T-cell (primary cell): Measurements from ENCODE around the gene CENPO. TPM values are rescaled to one million over a fixed set of nuclear protein-coding genes. Genes with fewer than 3 reads are reported as not detected.

Source experiments
- ATAC-seq, 4 experiments: fragments of 200-7000 bp in 3 of 4; fragments of 150-1000 bp in 1 of 4; cut with Tn5 transposase; replicated peaks in 1 of 4; 1 replicate in 3 of 4; 2 replicates in 1 of 4; pipeline ENCODE4 v1.10.0; 2021; ENCODE audit warnings: moderate library complexity in 3 of 4, mild to moderate bottlenecking in 2 of 4, moderate number of reproducible peaks in 1 of 4
- CTCF ChIA-PET, 2 donors: fragments of 300-600 bp; sonication (Branson Sonifier 250); formaldehyde crosslinking; loops; one replicate each; lab custom pipeline; 2022; ENCODE audit warnings: antibody characterized with exemption in 2 of 2; lab: Charles Lee
- POLR2A ChIA-PET, 2 donors: fragments of 300-600 bp; sonication (Branson Sonifier 250); formaldehyde crosslinking; loops; one replicate each; lab custom pipeline; 2022; ENCODE audit warnings: antibody characterized with exemption in 2 of 2; lab: Charles Lee
- DNase-seq, 35 experiments: peaks; one replicate each; pipeline versions ENCODE4 v3.0.0 to v3.0.0-alpha.2; 2013 to 2023
- H3K27ac ChIP-seq: one replicate; pipeline ENCODE4 v1.5.1; 2013; ENCODE audit warnings: low read length
- H3K27me3 ChIP-seq, 2 experiments: replicated peaks in 1 of 2; 1 replicate in 1 of 2; 2 replicates in 1 of 2; pipeline versions ENCODE4 v1.6.1 to v1.7.0; 2013; ENCODE audit warnings: low read length in 1 of 2, mixed read lengths in 1 of 2; ENCODE audit not compliant: control insufficient read depth in 2 of 2, insufficient read depth in 2 of 2; ENCODE audit errors: extremely low read depth in 1 of 2
- H3K36me3 ChIP-seq, 2 donors: 1 replicate in 1 of 2; 2 replicates in 1 of 2; pipeline versions ENCODE4 v1.6.1 to v1.7.0; 2013; ENCODE audit warnings: low read length in 1 of 2; ENCODE audit not compliant: control insufficient read depth in 2 of 2, insufficient read depth in 1 of 2; ENCODE audit errors: extremely low read depth in 1 of 2
- H3K4me1 ChIP-seq, 2 experiments: 1 replicate in 1 of 2; 2 replicates in 1 of 2; pipeline versions ENCODE4 v1.6.1 to v1.7.0; 2013; ENCODE audit warnings: low read length in 2 of 2, mixed read lengths in 1 of 2; ENCODE audit not compliant: insufficient read depth in 2 of 2, control insufficient read depth in 1 of 2; ENCODE audit errors: extremely low read depth in 1 of 2
- H3K4me3 ChIP-seq, 2 donors: 1 replicate in 1 of 2; 2 replicates in 1 of 2; pipeline versions ENCODE4 v1.5.1 to v1.7.0; 2013; ENCODE audit warnings: mild to moderate bottlenecking in 2 of 2, low read length in 1 of 2, moderate library complexity in 1 of 2; ENCODE audit not compliant: control insufficient read depth in 1 of 2; ENCODE audit errors: extremely low read depth in 1 of 2
- H3K9me3 ChIP-seq: 2 replicates; pipeline ENCODE4 v1.7.0; 2013
- H3K27ac Mint-ChIP-seq, 2 donors: one replicate each; pipeline ENCODE4 v1.8.0; 2020 to 2021; ENCODE audit warnings: mild to moderate bottlenecking in 2 of 2, mixed read lengths in 2 of 2
- H3K27me3 Mint-ChIP-seq, 2 donors: one replicate each; pipeline ENCODE4 v1.8.0; 2021 to 2022; ENCODE audit warnings: mixed read lengths in 2 of 2
- H3K36me3 Mint-ChIP-seq: one replicate; pipeline ENCODE4 v1.8.0; 2021; ENCODE audit warnings: mixed read lengths
- H3K4me1 Mint-ChIP-seq, 3 donors: one replicate each; pipeline ENCODE4 v1.8.0; 2020 to 2022; ENCODE audit warnings: mixed read lengths in 3 of 3, mild to moderate bottlenecking in 1 of 3
- H3K4me3 Mint-ChIP-seq, 3 donors: one replicate each; pipeline ENCODE4 v1.8.0; 2020 to 2022; ENCODE audit warnings: mild to moderate bottlenecking in 3 of 3, mixed read lengths in 3 of 3, moderate library complexity in 3 of 3
- H3K9me3 Mint-ChIP-seq, 3 donors: one replicate each; pipeline ENCODE4 v1.8.0; 2020 to 2022; ENCODE audit warnings: mixed read lengths in 3 of 3
- WGBS: methylation state at CpG from one replicate; pipeline ENCODE4 v1.1.5; 2013; ENCODE audit warnings: missing lambda C conversion rate; ENCODE audit not compliant: insufficient coverage; 5-methylcytosine and 5-hydroxymethylcytosine counted together
- total RNA-seq, 35 experiments: library from RNA in 6 of 35; stranded (reverse) in 6 of 35; fragments of 120-200 nt in 1 of 35; gene quantifications; one replicate each; pipeline versions ENCODE4 v1.2.1 to v1.2.4 and lab custom pipeline; 2013 to 2026

The CENPO gene
- total RNA-seq, 5 donors from 2014 or later (not counting 1 experiment from before 2014, with no cell fraction given), result 4.8 to 8.4 (median 6.4) TPM

GRCh38 chr2:24822049-24822706 lies 29.0 kb downstream of the CENPO start:
- CTCF ChIA-PET, result interaction anchor here in 1 of 2 donors (0.7 kb wide), 1 partner anchor 29 kb away, joined by 3 read pairs; the partner anchor contains the start of genes CENPO and PTRHD1
- ATAC-seq (no peak), DNase-seq (no peak)
- Mint-ChIP-seq H3K9me3 (no peaks in the 10 kb centered on the region), H3K27ac (no peak overlapping the region), H3K27me3 (no peaks in the 10 kb centered on the region), H3K4me1 (peaks cover 0 to 16% (median 4%) of the 10 kb centered on the region in 3 donors), H3K4me3 (no peak overlapping the region), H3K36me3 (peaks cover 35% of the 10 kb centered on the region)
- POLR2A ChIA-PET, result no interaction called here
- Histone ChIP-seq H3K4me3 (no peak overlapping the region), H3K4me1 (peaks cover 0 to 13% of the 10 kb centered on the region in 2 experiments), H3K27me3 (no peaks in the 10 kb centered on the region), H3K9me3 (no peaks in the 10 kb centered on the region), H3K36me3 (peaks cover 21 to 41% of the 10 kb centered on the region in 2 donors), H3K27ac (no peak overlapping the region)
- WGBS, result 90% methylated on average over 4 of the region's 7 CpGs

GRCh38 chr2:24824071-24824588 lies 30.9 kb downstream of the CENPO start:
- peaks cover 0 to 22% (median 4%) of the 10 kb centered on the region in 3 donors for H3K4me1 Mint-ChIP-seq

GRCh38 chr2:24824966-24825882 lies 32.0 kb downstream of the CENPO start:
- H3K27me3 Mint-ChIP-seq, result no peaks in the 10 kb centered on the region
- H3K27ac ChIP-seq, result no peak overlapping the region
- H3K9me3 Mint-ChIP-seq, result no peaks in the 10 kb centered on the region
- no peak for ATAC-seq
- H3K4me1 Mint-ChIP-seq, result peaks cover 0 to 22% (median 4%) of the 10 kb centered on the region in 3 donors
- H3K27ac Mint-ChIP-seq, result no peak overlapping the region
- no peaks in the 10 kb centered on the region for H3K27me3 ChIP-seq
- H3K9me3 ChIP-seq, result no peaks in the 10 kb centered on the region
- DNase-seq, result peak in 18 of 35 experiments; percentile 7 to 65 (median 15)
- peaks cover 0 to 20% of the 10 kb centered on the region in 2 experiments for H3K4me1 ChIP-seq
- POLR2A ChIA-PET, result no interaction called here
- WGBS, result 100% methylated on average over 3 of the region's 16 CpGs
- H3K4me3 ChIP-seq, result no peak overlapping the region
- CTCF ChIA-PET, result interaction anchor here (0.6 to 3.6 kb wide), 8 partner anchors 12 to 844 kb away, joined by 4 to 44 read pairs (median 5); partner anchors contain the start of genes CENPO (in 1 of the 2) and PTRHD1 (in 1 of the 2)
- peaks cover 25% of the 10 kb centered on the region for H3K36me3 Mint-ChIP-seq
- peaks cover 20% of the 10 kb centered on the region in 2 donors for H3K36me3 ChIP-seq
- H3K4me3 Mint-ChIP-seq, result no peak overlapping the region

More at GRCh38 chr2:24824071-24824588, 30.9 kb downstream of the CENPO start:
- CTCF ChIA-PET, result interaction anchor here (0.7 to 1.3 kb wide), 2 partner anchors 153 to 402 kb away, joined by 3 to 4 read pairs; no protein-coding TSS in a partner anchor
- H3K27ac ChIP-seq, result no peak overlapping the region
- Mint-ChIP-seq H3K27me3 (no peaks in the 10 kb centered on the region), H3K4me3 (no peak overlapping the region), H3K27ac (no peak overlapping the region), H3K9me3 (no peaks in the 10 kb centered on the region), H3K36me3 (peaks cover 25% of the 10 kb centered on the region)
- H3K27me3 ChIP-seq, result no peaks in the 10 kb centered on the region
- H3K4me1 ChIP-seq, result peaks cover 0 to 20% of the 10 kb centered on the region in 2 experiments
- H3K36me3 ChIP-seq, result peaks cover 21 to 27% of the 10 kb centered on the region in 2 donors
- DNase-seq (peak in 1 of 35 experiments; percentile 0), ATAC-seq (no peak)
- H3K9me3 ChIP-seq, result no peaks in the 10 kb centered on the region
- H3K4me3 ChIP-seq, result no peak overlapping the region
- POLR2A ChIA-PET, result no interaction called here
- WGBS, result 98% methylated on average over 10 of the region's 14 CpGs

GRCh38 chr2:24825883-24826772 lies 32.9 kb downstream of the CENPO start:
- ATAC-seq, result no peak
- H3K27ac ChIP-seq, result no peak overlapping the region
- no peaks in the 10 kb centered on the region for H3K27me3 ChIP-seq
- ChIA-PET POLR2A (no interaction called here), CTCF (interaction anchor here (0.6 to 3.6 kb wide), 9 partner anchors 8 to 845 kb away, joined by 3 to 44 read pairs (median 4); partner anchors contain the start of genes CENPO (in 1 of the 2) and PTRHD1 (in 1 of the 2))
- H3K4me1 ChIP-seq, result peaks cover 0 to 20% of the 10 kb centered on the region in 2 experiments
- DNase-seq, result peak in 2 of 35 experiments; percentile 1 to 61
- Mint-ChIP-seq H3K36me3 (peaks cover 19% of the 10 kb centered on the region), H3K27me3 (no peaks in the 10 kb centered on the region), H3K9me3 (no peaks in the 10 kb centered on the region), H3K27ac (peak overlapping the region; percentile 2 to 23), H3K4me1 (peaks cover 0 to 22% (median 4%) of the 10 kb centered on the region in 3 donors), H3K4me3 (no peak overlapping the region)
- H3K9me3 ChIP-seq, result no peaks in the 10 kb centered on the region
- H3K4me3 ChIP-seq, result no peak overlapping the region
- WGBS, result 85% methylated on average over 10 of the region's 14 CpGs
- peaks cover 11 to 12% of the 10 kb centered on the region in 2 donors for H3K36me3 ChIP-seq

GRCh38 chr2:24826773-24827145 lies 33.5 kb downstream of the CENPO start:
- Mint-ChIP-seq H3K4me1 (peaks cover 0 to 22% (median 4%) of the 10 kb centered on the region in 3 donors), H3K27me3 (no peaks in the 10 kb centered on the region), H3K9me3 (no peaks in the 10 kb centered on the region), H3K27ac (no peak overlapping the region), H3K36me3 (peaks cover 14% of the 10 kb centered on the region), H3K4me3 (no peak overlapping the region)
- peaks cover 12 to 14% of the 10 kb centered on the region in 2 donors for H3K36me3 ChIP-seq
- no peak overlapping the region for H3K27ac ChIP-seq
- no peaks in the 10 kb centered on the region for H3K9me3 ChIP-seq
- DNase-seq (no peak), ATAC-seq (no peak)
- POLR2A ChIA-PET, result no interaction called here
- H3K4me1 ChIP-seq, result peaks cover 0 to 20% of the 10 kb centered on the region in 2 experiments
- CTCF ChIA-PET, result interaction anchor here (0.7 to 3.6 kb wide), 9 partner anchors 8 to 417 kb away, joined by 3 to 44 read pairs (median 6); no protein-coding TSS in a partner anchor
- no peak overlapping the region for H3K4me3 ChIP-seq
- no CpG with 5 or more reads among the region's 5 CpGs for WGBS
- H3K27me3 ChIP-seq, result no peaks in the 10 kb centered on the region
